GM12801 (cell line): ENCODE measurements around the gene MORN1.

Experiments used
- TF ChIP-seq, protein P1 (sequence below): IDR thresholded peaks from one replicate; pipeline ENCODE4 v1.5.1; 2011; ENCODE audit warnings: control low read depth; ENCODE audit not compliant: insufficient read length; ENCODE audit errors: extremely low read depth

The MORN1 gene

DNA sequence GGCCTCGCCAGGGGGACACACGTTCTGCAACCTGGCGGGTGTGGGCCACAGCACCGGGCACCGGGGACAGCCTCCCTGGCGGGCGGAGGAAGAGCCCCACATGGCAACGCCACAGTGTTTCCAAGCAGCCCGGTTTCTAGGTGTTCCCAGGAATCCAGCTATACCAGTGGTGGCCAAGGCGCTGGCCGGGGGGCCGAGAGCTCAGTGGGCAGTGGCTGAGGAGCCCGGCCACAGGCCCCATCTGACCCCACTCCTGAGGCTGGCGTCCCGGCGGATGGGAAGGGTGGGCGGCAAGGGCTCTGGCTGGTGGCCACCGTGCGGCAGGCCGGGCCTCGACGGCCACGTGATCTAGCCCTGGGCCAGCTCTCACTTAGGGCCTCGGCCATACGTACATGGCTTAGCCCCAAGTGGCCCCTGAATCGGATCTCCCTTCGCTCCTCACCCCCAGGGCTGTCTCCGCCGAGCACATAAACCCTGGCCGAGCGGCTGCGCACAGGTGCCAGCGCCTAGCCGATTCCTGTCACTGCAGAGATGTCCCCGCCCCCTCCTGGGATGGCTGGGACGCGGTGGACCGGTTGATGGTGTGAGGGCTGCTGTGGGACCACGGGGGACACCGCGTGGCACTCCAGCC is 68.7 kb downstream of the MORN1 start:
- TF ChIP-seq, protein P1, sequence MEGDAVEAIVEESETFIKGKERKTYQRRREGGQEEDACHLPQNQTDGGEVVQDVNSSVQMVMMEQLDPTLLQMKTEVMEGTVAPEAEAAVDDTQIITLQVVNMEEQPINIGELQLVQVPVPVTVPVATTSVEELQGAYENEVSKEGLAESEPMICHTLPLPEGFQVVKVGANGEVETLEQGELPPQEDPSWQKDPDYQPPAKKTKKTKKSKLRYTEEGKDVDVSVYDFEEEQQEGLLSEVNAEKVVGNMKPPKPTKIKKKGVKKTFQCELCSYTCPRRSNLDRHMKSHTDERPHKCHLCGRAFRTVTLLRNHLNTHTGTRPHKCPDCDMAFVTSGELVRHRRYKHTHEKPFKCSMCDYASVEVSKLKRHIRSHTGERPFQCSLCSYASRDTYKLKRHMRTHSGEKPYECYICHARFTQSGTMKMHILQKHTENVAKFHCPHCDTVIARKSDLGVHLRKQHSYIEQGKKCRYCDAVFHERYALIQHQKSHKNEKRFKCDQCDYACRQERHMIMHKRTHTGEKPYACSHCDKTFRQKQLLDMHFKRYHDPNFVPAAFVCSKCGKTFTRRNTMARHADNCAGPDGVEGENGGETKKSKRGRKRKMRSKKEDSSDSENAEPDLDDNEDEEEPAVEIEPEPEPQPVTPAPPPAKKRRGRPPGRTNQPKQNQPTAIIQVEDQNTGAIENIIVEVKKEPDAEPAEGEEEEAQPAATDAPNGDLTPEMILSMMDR = no peak

DNA sequence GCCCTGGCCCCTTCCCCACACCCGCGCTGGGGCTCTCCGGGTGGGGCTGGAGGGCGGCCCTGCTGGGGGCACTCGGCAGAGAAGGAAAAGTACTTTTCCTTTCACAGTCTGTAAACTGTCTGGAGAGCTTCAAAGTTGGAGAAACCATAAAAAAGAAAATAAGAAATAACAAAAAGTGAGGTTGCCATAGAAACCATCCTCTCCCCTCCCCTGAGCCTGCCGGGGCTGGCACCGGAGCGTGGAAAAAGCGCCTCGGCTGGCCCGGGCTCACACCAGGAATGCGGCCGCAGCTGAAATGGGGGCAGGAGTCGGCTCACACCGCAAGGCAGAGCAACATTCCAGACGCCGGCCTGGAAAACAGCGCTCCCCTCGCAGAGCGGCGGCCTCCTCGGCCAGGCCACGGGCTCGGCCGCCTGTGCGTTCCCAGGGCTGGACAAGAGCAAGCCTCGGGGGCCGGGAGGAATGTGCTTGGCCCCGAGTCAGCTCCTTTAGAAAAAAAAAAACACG is 69.2 kb downstream of the MORN1 start:
- TF ChIP-seq, protein P1 = no peak

DNA sequence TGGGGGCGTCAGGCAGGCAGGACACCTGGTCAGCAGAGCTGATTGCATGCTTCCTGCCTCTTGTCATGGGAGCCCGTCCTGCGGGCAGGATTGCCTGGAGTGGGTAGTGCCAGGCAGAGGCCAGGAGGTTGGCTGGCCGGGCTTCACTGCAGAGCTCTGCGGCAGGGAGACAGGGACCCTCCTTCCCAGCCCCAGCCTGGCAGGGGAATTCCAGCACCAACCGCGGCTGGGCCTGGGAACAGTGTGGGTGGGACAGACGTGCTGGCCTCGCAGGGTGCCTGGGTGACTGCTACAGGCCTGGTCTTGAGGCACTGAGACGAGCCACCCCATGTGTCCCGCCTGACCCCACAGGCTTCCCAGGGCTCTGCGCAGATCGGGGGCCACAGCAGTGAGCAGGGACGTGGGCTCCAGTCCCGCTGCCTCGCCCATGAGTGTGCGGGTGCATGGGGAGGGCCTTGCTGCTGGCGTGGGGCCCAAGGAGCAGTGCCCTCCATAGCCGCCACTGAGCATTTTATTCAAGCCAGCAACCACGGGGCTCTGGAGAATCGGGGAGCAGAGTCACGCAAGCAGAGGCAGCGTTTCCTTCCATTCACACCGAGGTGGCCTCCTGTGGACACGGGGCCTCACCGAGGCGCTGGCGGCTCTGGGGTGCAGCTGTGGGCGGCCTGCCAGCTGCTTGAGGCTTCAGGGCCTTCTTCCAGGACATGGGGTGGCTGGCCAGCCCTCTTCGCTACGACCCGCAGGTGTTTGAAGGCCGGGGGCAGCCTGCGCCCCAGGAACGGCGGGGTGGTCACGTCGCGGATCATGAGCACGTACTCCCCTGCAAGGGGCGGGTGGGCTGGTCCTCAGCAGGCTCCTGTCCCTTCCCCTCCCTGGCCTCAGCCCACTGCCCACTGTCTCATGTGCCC is 70.3 kb downstream of the MORN1 start:
- TF ChIP-seq, protein P1 = no peak

DNA sequence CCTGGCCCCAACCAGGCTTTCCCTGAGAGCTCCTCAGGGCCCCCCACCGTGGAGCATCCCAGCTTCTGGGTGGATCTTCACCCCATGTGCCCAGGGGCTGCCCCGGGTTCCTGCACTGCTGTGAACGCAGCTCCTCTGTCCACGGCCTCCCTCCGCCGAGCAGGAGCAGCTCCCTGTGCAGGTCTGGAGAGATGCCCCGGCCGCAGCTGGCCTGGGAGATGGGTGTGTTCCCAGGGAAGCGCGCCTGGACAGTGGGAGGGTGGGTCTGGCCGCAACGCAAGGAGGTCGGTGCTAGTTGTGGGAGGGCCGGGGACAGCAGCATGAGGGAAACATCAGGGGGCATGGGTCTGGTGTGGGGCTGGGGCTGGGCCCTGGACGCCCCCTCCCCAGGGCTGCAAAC is 71.3 kb downstream of the MORN1 start:
- TF ChIP-seq, protein P1 = no peak

DNA sequence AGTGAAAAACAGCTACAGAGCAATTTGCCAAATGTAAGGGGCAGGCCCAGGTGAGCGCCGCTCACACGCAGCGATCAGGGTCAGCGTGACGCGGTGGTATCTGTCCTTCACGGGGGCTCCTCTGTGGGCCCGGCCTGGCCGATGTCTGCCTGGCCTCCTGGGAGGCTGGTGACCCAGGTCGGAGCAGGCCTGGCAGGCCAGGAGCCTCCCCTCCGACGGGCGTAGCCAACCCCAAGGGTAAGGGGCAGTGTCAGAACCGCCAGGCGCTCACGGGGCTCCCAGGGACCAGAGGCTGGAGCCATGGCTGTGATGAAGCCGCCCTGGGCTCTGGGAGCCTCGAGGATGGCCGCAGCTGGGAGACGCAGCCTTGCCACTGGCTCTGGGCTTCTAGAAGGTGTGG is 72.1 kb downstream of the MORN1 start:
- TF ChIP-seq, protein P1 = no peak

DNA sequence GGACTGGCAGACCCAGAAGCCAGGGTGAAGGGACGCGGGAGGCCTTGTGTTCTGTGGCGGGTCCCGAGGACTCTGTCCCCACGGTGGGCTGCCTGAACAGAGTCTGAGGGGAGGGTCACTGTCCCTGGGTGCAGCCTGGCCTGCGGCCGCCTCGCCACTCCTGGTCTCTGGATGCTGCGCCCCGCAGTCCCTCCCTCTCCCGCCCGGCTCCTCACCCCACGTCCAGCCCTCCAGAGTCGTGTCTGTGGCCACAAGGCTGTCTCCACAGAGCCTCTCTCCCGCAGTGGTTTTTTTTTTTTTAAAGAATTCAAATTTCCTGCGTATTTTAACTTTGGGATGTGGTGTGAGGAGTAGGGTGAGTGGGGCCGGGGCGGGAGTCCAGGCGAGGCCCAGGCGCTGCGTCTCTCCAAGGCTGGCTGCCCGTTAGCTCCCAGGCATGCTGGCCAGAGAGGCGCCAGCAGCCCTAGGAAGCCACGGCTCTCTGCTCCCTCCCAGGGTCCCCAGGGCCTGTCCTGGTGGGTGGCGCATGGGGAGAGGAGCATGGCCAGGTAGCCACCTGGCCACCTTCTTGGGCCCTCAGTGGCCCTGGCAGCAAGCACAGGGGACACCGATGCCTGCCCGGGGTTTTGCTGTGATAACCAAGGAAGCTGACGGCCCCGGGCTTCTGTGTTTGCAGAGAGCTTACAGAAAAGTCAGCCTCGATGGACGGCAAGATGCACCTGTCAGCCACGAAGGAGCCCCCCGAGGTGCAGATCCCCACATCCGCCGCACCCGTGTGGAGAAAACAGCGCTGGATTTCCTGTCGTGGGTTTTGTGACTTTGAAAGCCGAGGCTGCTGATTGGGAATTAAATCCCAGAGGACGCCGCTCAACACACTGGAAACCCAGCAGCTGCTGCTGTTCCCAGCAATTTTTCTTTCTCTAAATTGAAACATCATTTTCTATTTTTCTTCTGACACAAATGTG is 72.8 kb downstream of the MORN1 start:
- TF ChIP-seq, protein P1 = no peak
